PFSK-1 (cell line): Measurements from ENCODE around the gene ACTG1.

Experiments
- FOXP2 ChIP-seq: optimal IDR thresholded peaks from 2 replicates; pipeline ENCODE3; 2011; ENCODE audit warnings: borderline replicate concordance, control low read depth, inconsistent platforms; ENCODE audit not compliant: insufficient read depth; ENCODE audit errors: extremely low read length, extremely low read depth
- POLR2AphosphoS5 ChIP-seq: IDR thresholded peaks from 2 replicates; pipeline ENCODE4 v1.6.1; 2012; ENCODE audit warnings: low read depth, mild to moderate bottlenecking, control low read depth, low read length, moderate library complexity

- TF ChIP-seq FOXP2 (no peak), POLR2AphosphoS5 (no peak)
These were observed 31.2 kb upstream of the ACTG1 start for GRCh38 chr17:81543756-81544155.
